Suprapubic skin (tissue), 4 donors: ENCODE data around the gene HHLA2. TPM values are rescaled to one million over a fixed set of nuclear protein-coding genes. Genes with fewer than 3 reads are reported as not detected.

ENCODE experiments used
- DNase-seq, 2 donors: peaks; one replicate each; pipeline ENCODE4 v3.0.0-alpha.2; 2019; ENCODE audit warnings: low spot score in 2 of 2
- H3K27ac ChIP-seq: fragments of 200-600 bp; sonication (generic); one replicate; pipeline ENCODE4 v1.5.1; 2019
- H3K27me3 ChIP-seq: fragments of 200-600 bp; sonication (generic); one replicate; pipeline ENCODE4 v1.5.1; 2019
- H3K36me3 ChIP-seq: fragments of 200-600 bp; sonication (generic); one replicate; pipeline ENCODE4 v1.5.1; 2019
- H3K4me1 ChIP-seq: fragments of 200-600 bp; sonication (generic); one replicate; pipeline ENCODE4 v1.5.1; 2019
- H3K4me3 ChIP-seq: fragments of 200-600 bp; sonication (generic); one replicate; pipeline ENCODE4 v1.5.1; 2019; ENCODE audit warnings: mild to moderate bottlenecking
- H3K9me3 ChIP-seq: fragments of 200-600 bp; sonication (generic); one replicate; pipeline ENCODE4 v1.5.1; 2019
- CTCF ChIP-seq, 2 donors: fragments of 200-600 bp in 1 of 2; fragments of 450-650 bp in 1 of 2; sonication (generic) in 1 of 2; IDR thresholded peaks; one replicate each; pipeline ENCODE4 v1.5.1; 2016 to 2019; ENCODE audit warnings: antibody characterized with exemption in 2 of 2, mild to moderate bottlenecking in 1 of 2, moderate library complexity in 1 of 2
- EP300 ChIP-seq: sonication (generic); formaldehyde crosslinking; IDR thresholded peaks from one replicate; pipeline ENCODE4 v1.6.1; 2017; ENCODE audit warnings: antibody characterized with exemption
- POLR2A ChIP-seq, 2 donors: fragments of 450-650 bp; IDR thresholded peaks; one replicate each; pipeline ENCODE4 v1.6.1; 2017; ENCODE audit warnings: antibody characterized with exemption in 2 of 2, mild to moderate bottlenecking in 2 of 2, moderate library complexity in 2 of 2
- POLR2AphosphoS5 ChIP-seq, 3 donors: sonication (generic); formaldehyde crosslinking; IDR thresholded peaks; one replicate each; pipeline ENCODE4 v1.6.1; 2017; ENCODE audit warnings: antibody characterized with exemption in 3 of 3
- WGBS: methylation state at CpG from one replicate; pipeline ENCODE4 v1.1.5; 2018; 5-methylcytosine and 5-hydroxymethylcytosine counted together
- total RNA-seq, 4 donors: library from RNA; depleted of rRNA; stranded (reverse); fragments of >200 nt; gene quantifications; one replicate each; pipeline ENCODE4 v1.1.0, GENCODE V29; 2016

Gene HHLA2
- total RNA-seq, 4 donors from 2014 or later: not detected

- WGBS: 90% methylated on average over 5 of the region's 5 CpGs
Measured at GRCh38 chr3:108414007-108414406, 117.7 kb downstream of the HHLA2 start.

GRCh38 chr3:108415661-108416060 lies 119.3 kb downstream of the HHLA2 start:
- H3K36me3 ChIP-seq: no peaks in the 10 kb centered on the region
- 66% methylated on average over 3 of the region's 3 CpGs for WGBS
- TF ChIP-seq CTCF (IDR thresholded peaks at IDR 0.05): no peak
- no peak for TF ChIP-seq EP300
- no peak for TF ChIP-seq POLR2AphosphoS5 (IDR thresholded peaks at IDR 0.05)
- no peak for TF ChIP-seq POLR2A (IDR thresholded peaks at IDR 0.05)
- H3K9me3 ChIP-seq: no peaks in the 10 kb centered on the region
- no peak for DNase-seq
- no peak overlapping the region for H3K4me3 ChIP-seq
- H3K27me3 ChIP-seq: no peaks in the 10 kb centered on the region
- no peak overlapping the region for H3K27ac ChIP-seq
- H3K4me1 ChIP-seq: peaks cover 17% of the 10 kb centered on the region

More at GRCh38 chr3:108414007-108414406, 117.7 kb downstream of the HHLA2 start:
- Histone ChIP-seq H3K4me1 (peaks cover 23% of the 10 kb centered on the region), H3K36me3 (no peaks in the 10 kb centered on the region), H3K27me3 (no peaks in the 10 kb centered on the region), H3K4me3 (no peak overlapping the region), H3K27ac (no peak overlapping the region), H3K9me3 (no peaks in the 10 kb centered on the region)
- TF ChIP-seq POLR2AphosphoS5 (IDR thresholded peaks at IDR 0.05) (no peak), POLR2A (IDR thresholded peaks at IDR 0.05) (no peak)
- DNase-seq: no peak

- peaks cover 11% of the 10 kb centered on the region for H3K4me1 ChIP-seq
- H3K9me3 ChIP-seq: no peaks in the 10 kb centered on the region
- no peak for DNase-seq
- no peaks in the 10 kb centered on the region for H3K27me3 ChIP-seq
- TF ChIP-seq CTCF (IDR thresholded peaks at IDR 0.05) (no peak), EP300 (no peak), POLR2AphosphoS5 (IDR thresholded peaks at IDR 0.05) (no peak), POLR2A (IDR thresholded peaks at IDR 0.05) (no peak)
- 91% methylated on average over 4 of the region's 4 CpGs for WGBS
- H3K27ac ChIP-seq: no peak overlapping the region
- no peaks in the 10 kb centered on the region for H3K36me3 ChIP-seq
- H3K4me3 ChIP-seq: no peak overlapping the region
Measured at GRCh38 chr3:108416111-108416869, 119.9 kb downstream of the HHLA2 start.

- DNase-seq: no peak
- Histone ChIP-seq H3K27ac (no peak overlapping the region), H3K9me3 (no peaks in the 10 kb centered on the region), H3K4me3 (no peak overlapping the region), H3K36me3 (no peaks in the 10 kb centered on the region), H3K27me3 (no peaks in the 10 kb centered on the region), H3K4me1 (no peaks in the 10 kb centered on the region)
- no peak for TF ChIP-seq POLR2A (IDR thresholded peaks at IDR 0.05)
- no peak for TF ChIP-seq CTCF (IDR thresholded peaks at IDR 0.05)
- no peak for TF ChIP-seq POLR2AphosphoS5 (IDR thresholded peaks at IDR 0.05)
- no peak for TF ChIP-seq EP300
- WGBS: 87% methylated on average over 2 of the region's 2 CpGs
Measured at GRCh38 chr3:108420926-108421325, 124.6 kb downstream of the HHLA2 start.

Other genes starting within 250 kb of the HHLA2 start
- 10 to 100 TPM; 37.8 to 94.4 (median 41.8) TPM for gene CD47, start 205.5 kb upstream of the HHLA2 start, total RNA-seq
- 10 to 100 TPM; 21.8 to 62.3 (median 36.5) TPM for gene IFT57, start 74.1 kb upstream of the HHLA2 start, total RNA-seq
- under 1 TPM in 3 of 4 donors, not detected in 1; 0.17 to 0.31 (median 0.30) TPM for gene MYH15, start 214.0 kb downstream of the HHLA2 start, total RNA-seq